A549 (cell line): Measurements from ENCODE around the gene ALPG. TPM values are rescaled to one million over a fixed set of nuclear protein-coding genes. Genes with fewer than 3 reads are reported as not detected.

Experiments used
- ATAC-seq, 2 experiments: fragments of 200-7000 bp in 1 of 2; fragments of >200 bp in 1 of 2; cut with Nextera tagmentation in 1 of 2; cut with Tn5 transposase in 1 of 2; 3 replicates each; pipeline versions ENCODE4 v1.8.0 to v1.9.1; 2018 to 2020; ENCODE audit warnings: mild to moderate bottlenecking in 1 of 2, moderate library complexity in 1 of 2
- CTCF ChIA-PET: fragments of 300-600 bp; sonication (Branson Sonifier 250); formaldehyde crosslinking; extraction: SDS; loops from one replicate; lab custom pipeline; 2021; ENCODE audit warnings: antibody characterized with exemption, inconsistent platforms; lab: Yijun Ruan, JAX
- POLR2A ChIA-PET: fragments of 350-600 bp; formaldehyde crosslinking; extraction: SDS; loops from one replicate; lab custom pipeline; 2021; ENCODE audit warnings: antibody characterized with exemption, inconsistent platforms; lab: Yijun Ruan, JAX
- DNase-seq, 2 experiments: peaks; one replicate each; pipeline versions ENCODE4 v3.0.0 to v3.0.0-alpha.2; 2011 to 2016; ENCODE audit warnings: low read depth in 1 of 2, low spot score in 1 of 2
- FAIRE-seq: peaks from 2 replicates; lab custom pipeline; 2011; peaks lifted over from hg19 to GRCh38; lab: Jason Lieb, UNC
- H3K27ac ChIP-seq, 2 experiments: fragments of >200 bp; sonication (Bioruptor Twin); formaldehyde crosslinking; 3 replicates each; pipeline ENCODE4 v1.5.1; 2016 to 2017
- H3K4me1 ChIP-seq: fragments of >200 bp; sonication (Bioruptor Twin); formaldehyde crosslinking; 3 replicates; pipeline ENCODE4 v1.6.1; 2016
- H3K4me2 ChIP-seq: fragments of >200 bp; sonication (Bioruptor Twin); formaldehyde crosslinking; 3 replicates; pipeline ENCODE4 v1.6.1; 2016
- H3K4me3 ChIP-seq: fragments of >200 bp; sonication (Bioruptor Twin); formaldehyde crosslinking; 3 replicates; pipeline ENCODE4 v1.5.1; 2016
- H3K9me3 ChIP-seq: fragments of >200 bp; sonication (Bioruptor Twin); formaldehyde crosslinking; 3 replicates; pipeline ENCODE4 v1.6.1; 2016
- ATOH8 ChIP-seq: fragments of 250-450 bp; sonication (Bioruptor Pico); IDR thresholded peaks from 2 replicates; pipeline ENCODE4 v1.5.0; 2020; ENCODE audit warnings: low read depth, mild to moderate bottlenecking, moderate library complexity
- BHLHE40 ChIP-seq: IDR thresholded peaks from 2 replicates; pipeline ENCODE4 v1.6.1; 2012; ENCODE audit warnings: low read depth, low read length, inconsistent platforms
- CBX2 ChIP-seq: fragments of 200-600 bp; sonication (generic); IDR thresholded peaks from 2 replicates; pipeline ENCODE4 v1.6.1; 2016; ENCODE audit warnings: low read depth, mild to moderate bottlenecking, borderline replicate concordance
- CEBPB ChIP-seq, 2 experiments: fragments of >200 bp in 1 of 2; sonication (Bioruptor Twin) in 1 of 2; formaldehyde crosslinking in 1 of 2; IDR thresholded peaks; 2 replicates each; pipeline ENCODE4 v1.6.1; 2012 to 2016
- CTCF ChIP-seq: fragments of >200 bp; sonication (Bioruptor Twin); formaldehyde crosslinking; IDR thresholded peaks from 3 replicates; pipeline ENCODE4 v1.5.1; 2016
- E2F6 ChIP-seq: IDR thresholded peaks from 2 replicates; pipeline ENCODE4 v1.6.1; 2012; ENCODE audit warnings: low read depth, borderline replicate concordance
- EHF ChIP-seq: fragments of 250-450 bp; sonication (Bioruptor Pico); IDR thresholded peaks from 2 replicates; pipeline ENCODE4 v1.5.0; 2020; ENCODE audit warnings: mild to moderate bottlenecking
- EHMT2 ChIP-seq: fragments of 200-600 bp; sonication (generic); IDR thresholded peaks from 2 replicates; pipeline ENCODE4 v1.6.1; 2016; ENCODE audit warnings: antibody characterized with exemption, low read depth, mild to moderate bottlenecking, moderate library complexity
- FOSL2 ChIP-seq, 2 experiments: fragments of 450-650 bp in 1 of 2; fragments of >200 bp in 1 of 2; sonication (Bioruptor Twin) in 1 of 2; formaldehyde crosslinking; IDR thresholded peaks; 2 replicates each; pipeline versions ENCODE4 v1.5.0 to v1.6.1; 2016 to 2020; ENCODE audit warnings: mild to moderate bottlenecking in 1 of 2, moderate library complexity in 1 of 2
- GATA3 ChIP-seq: IDR thresholded peaks from 2 replicates; pipeline ENCODE4 v1.6.1; 2012; ENCODE audit warnings: borderline replicate concordance
- HOXB5 ChIP-seq: fragments of 250-450 bp; sonication (Bioruptor Pico); IDR thresholded peaks from 2 replicates; pipeline ENCODE4 v1.5.0; 2020; ENCODE audit warnings: mild to moderate bottlenecking, moderate library complexity
- JUN ChIP-seq, 2 experiments: fragments of >200 bp; sonication (Bioruptor Twin); formaldehyde crosslinking; IDR thresholded peaks; 2 replicates in 1 of 2; 3 replicates in 1 of 2; pipeline ENCODE4 v1.6.1; 2016 to 2017
- NPAS2 ChIP-seq: fragments of 250-450 bp; sonication (Bioruptor Pico); IDR thresholded peaks from 2 replicates; pipeline ENCODE4 v1.8.0; 2022; ENCODE audit warnings: mild to moderate bottlenecking, moderate library complexity, borderline replicate concordance
- POLR2AphosphoS2 ChIP-seq: conservative IDR thresholded peaks from 2 replicates; pipeline ENCODE4 v1.6.1; 2012; ENCODE audit warnings: low read length, improper control_type of control experiment, inconsistent platforms
- RAD21 ChIP-seq, 2 experiments: fragments of >200 bp in 1 of 2; sonication (Bioruptor Twin) in 1 of 2; formaldehyde crosslinking in 1 of 2; IDR thresholded peaks in 1 of 2; conservative IDR thresholded peaks in 1 of 2; 2 replicates in 1 of 2; 3 replicates in 1 of 2; pipeline ENCODE4 v1.6.1; 2012 to 2018; ENCODE audit warnings: inconsistent platforms in 1 of 2
- RCOR1 ChIP-seq: fragments of 150-350 bp; IDR thresholded peaks from 2 replicates; pipeline ENCODE4 v1.6.1; 2014; ENCODE audit warnings: antibody characterized with exemption, low read length, low read depth
- RFX5 ChIP-seq: fragments of 450-650 bp; IDR thresholded peaks from 2 replicates; pipeline ENCODE4 v1.7.1; 2014; ENCODE audit warnings: antibody characterized with exemption, mild to moderate bottlenecking, moderate library complexity
- TP53 ChIP-seq: fragments of 250-450 bp; sonication (Bioruptor Pico); IDR thresholded peaks from 2 replicates; pipeline ENCODE4 v1.5.0; 2021; ENCODE audit warnings: mild to moderate bottlenecking, moderate library complexity
- ZC3H11A ChIP-seq: fragments of 450-650 bp; IDR thresholded peaks from 2 replicates; pipeline ENCODE4 v1.6.1; 2014; ENCODE audit warnings: antibody characterized with exemption, mild to moderate bottlenecking
- ZFP36 ChIP-seq: fragments of 450-650 bp; IDR thresholded peaks from 2 replicates; pipeline ENCODE4 v1.6.1; 2014; ENCODE audit warnings: borderline replicate concordance; ENCODE audit not compliant: partially characterized antibody
- ZSCAN20 ChIP-seq: fragments of 250-450 bp; sonication (Bioruptor Pico); IDR thresholded peaks from 2 replicates; pipeline ENCODE4 v1.8.0; 2022; ENCODE audit warnings: mild to moderate bottlenecking, moderate library complexity
- WGBS: methylation state at CpG from one replicate; pipeline ENCODE4 v1.1.6; 2017; ENCODE audit errors: missing lambda C conversion rate; 5-methylcytosine and 5-hydroxymethylcytosine counted together
- polyA plus RNA-seq, 4 experiments: library from polyadenylated mRNA; depleted of rRNA in 3 of 4; stranded (reverse); fragments of >200 nt; fragmentation: RNase III in 1 of 4; extraction: RNeasy Plus Mini Kit Qiagen cat#74134 plus additional on column Dnase treatment in 1 of 4; gene quantifications; 2 replicates in 3 of 4; 3 replicates in 1 of 4; pipeline ENCODE4 v1.2.3, GENCODE V29; 2011 to 2017

Gene ALPG
- polyA plus RNA-seq, 2 of the 4 experiments (the other 2 are of a cell fraction) = 0.04 to 0.18 TPM

DNA sequence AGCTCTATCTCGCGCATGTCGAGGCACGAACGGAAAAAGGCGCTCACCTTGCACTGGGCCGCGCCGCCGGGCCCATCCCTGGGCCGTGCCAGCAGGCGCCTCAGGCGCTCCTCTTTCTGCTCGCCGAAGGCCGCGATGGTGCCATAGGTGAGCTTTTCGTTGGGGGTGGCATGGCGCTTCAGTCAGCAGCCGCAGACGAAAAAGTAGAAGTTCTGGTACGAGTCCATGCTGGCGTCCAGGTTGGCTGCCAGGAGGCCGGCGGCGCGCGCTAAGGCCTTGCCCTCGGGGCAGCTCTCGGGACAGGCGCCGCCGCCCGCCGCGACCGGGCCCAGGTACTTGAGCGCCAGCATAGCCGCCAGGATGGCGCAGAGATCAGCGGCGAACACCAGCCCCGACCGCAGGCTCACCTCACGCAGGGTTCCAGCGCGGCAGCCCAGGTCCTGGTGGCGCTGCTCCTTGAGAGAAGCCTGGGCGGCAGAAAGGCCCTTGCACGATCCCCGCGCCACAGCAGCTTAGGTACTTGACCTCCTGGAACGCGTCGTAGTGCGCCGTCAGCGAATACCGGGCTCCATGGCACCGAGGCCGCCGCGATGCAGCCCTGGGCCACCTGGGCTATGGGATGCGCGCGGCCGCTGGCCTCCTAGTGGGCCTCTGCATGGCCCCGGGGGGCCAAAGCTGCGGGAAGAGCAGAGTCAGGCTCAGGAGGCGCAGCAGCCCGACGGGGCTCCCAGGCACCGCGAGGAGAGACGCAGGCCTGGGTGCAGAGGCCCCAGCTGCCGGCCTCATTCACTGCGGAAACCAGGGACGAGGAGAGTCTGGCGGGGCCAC, 12.8 kb downstream of the ALPG start:
- TF ChIP-seq CEBPB (IDR thresholded peaks at IDR 0.05) (no peak), NPAS2 (CRISPR knock-in tag) (no peak), TP53 (CRISPR knock-in tag) (no peak), CBX2 (no peak)
- WGBS = 86% methylated on average over 48 of the region's 79 CpGs
- Histone ChIP-seq H3K9me3 (peaks cover 3% of the 10 kb centered on the region; the same call in 1 of the 3 replicates), H3K4me2 (peak overlapping the region; percentile 64), H3K27ac (no peak overlapping the region), H3K4me3 (peak overlapping the region; percentile 32; the same call in 2 of the 3 replicates), H3K4me1 (no peaks in the 10 kb centered on the region)
- CTCF ChIA-PET = interaction anchor here (0.6 to 1.1 kb wide), 5 partner anchors 29 to 494 kb away, joined by 3 to 4 read pairs (median 3); no protein-coding TSS in a partner anchor
- FAIRE-seq (no peak), ATAC-seq (peak in 1 of 2 experiments; percentile 8; a peak in 2 of 6 replicates), DNase-seq (no peak)
- POLR2A ChIA-PET = no interaction called here

GRCh38 chr2:232420073-232420454, 13.4 kb downstream of the ALPG start:
- Histone ChIP-seq H3K27ac (no peak overlapping the region), H3K4me1 (no peaks in the 10 kb centered on the region), H3K9me3 (peaks cover 3% of the 10 kb centered on the region; the same call in 1 of the 3 replicates), H3K4me3 (peak overlapping the region; percentile 46), H3K4me2 (peak overlapping the region; percentile 98)
- no peak for FAIRE-seq
- 71% methylated on average over 20 of the region's 22 CpGs for WGBS
- ChIA-PET CTCF (interaction anchor here (1.1 kb wide), 1 partner anchor 102 kb away, joined by 4 read pairs; no protein-coding TSS in a partner anchor), POLR2A (no interaction called here)
- TF ChIP-seq ZC3H11A (no peak), E2F6 (no peak), JUN (IDR thresholded peaks at IDR 0.05) (no peak), RAD21 (conservative IDR thresholded peaks at IDR 0.05 in 1 of 2, IDR thresholded peaks at IDR 0.05 in 1 of 2) (no peak), ZFP36 (no peak), HOXB5 (CRISPR knock-in tag) (no peak), POLR2AphosphoS2 (no peak), ATOH8 (no peak), CTCF (no peak), ZSCAN20 (CRISPR knock-in tag) (no peak), BHLHE40 (no peak), EHMT2 (no peak), FOSL2 (IDR thresholded peaks at IDR 0.05) (no peak), FOSL2 (CRISPR knock-in tag; IDR thresholded peaks at IDR 0.05) (no peak), EHF (CRISPR knock-in tag) (no peak), GATA3 (no peak), RCOR1 (no peak), CEBPB (IDR thresholded peaks at IDR 0.05) (no peak), RFX5 (no peak)
- peak in 1 of 2 experiments; percentile 5; a peak in 3 of 6 replicates for ATAC-seq
- DNase-seq = no peak
